Measurements from ENCODE around the gene EVC.
"Not testable (repeated sequence)": the region's sequence is repeated elsewhere in the genome, so short reads cannot be mapped to it uniquely, and the experiment has no call there.

EVC gene

DNA sequence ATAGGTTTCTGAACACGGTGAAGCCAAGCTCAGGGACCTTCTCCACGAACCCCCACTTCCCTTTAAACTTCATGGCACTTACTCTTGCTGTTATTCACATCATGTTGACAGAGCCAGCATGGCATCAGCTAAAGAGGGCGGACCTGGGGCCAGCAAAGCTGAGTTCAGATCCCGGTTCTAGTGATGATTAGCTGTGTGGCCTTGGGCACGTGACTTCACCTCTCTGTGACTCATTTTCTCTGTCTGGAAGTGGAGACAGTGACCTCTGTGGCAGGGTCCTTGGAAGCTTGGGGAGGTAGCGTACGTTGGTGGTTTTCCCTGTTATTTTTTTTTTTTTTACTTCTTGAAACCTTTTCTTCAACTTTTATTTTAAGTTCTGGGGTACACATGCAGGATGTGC, 13.4 kb downstream of the EVC start:
- DNase-seq (ENCODE audit: low read depth) = no peak
- H3K4me3 ChIP-seq (ENCODE audit: low read depth, low read length) = no peak overlapping the region

DNA sequence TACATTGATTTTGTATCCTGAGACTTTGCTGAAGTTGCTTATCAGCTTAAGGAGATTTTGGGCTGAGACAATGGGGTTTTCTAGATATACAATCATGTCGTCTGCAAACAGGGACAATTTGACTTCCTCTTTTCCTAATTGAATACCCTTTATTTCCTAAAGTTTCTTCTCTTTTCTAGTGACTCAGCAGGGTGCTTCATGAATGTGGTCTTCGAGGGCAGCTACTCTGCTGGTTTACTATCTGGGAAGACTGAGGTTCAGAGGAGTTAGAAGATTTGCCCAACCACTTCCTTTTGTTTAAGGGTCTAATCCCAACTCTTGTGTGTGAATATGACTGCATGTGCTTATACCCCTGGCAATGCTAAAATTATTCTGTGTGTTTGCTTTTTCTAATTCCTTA, 17.4 kb downstream of the EVC start:
- H3K4me3 ChIP-seq (ENCODE audit: low read depth, low read length); DNase-seq (ENCODE audit: low read depth): not testable (repeated sequence)

GRCh38 chr4:5730436-5730835, 19.4 kb downstream of the EVC start:
- no peak overlapping the region for H3K4me3 ChIP-seq (ENCODE audit: low read depth, low read length)
- no peak for DNase-seq (ENCODE audit: low read depth)

DNA sequence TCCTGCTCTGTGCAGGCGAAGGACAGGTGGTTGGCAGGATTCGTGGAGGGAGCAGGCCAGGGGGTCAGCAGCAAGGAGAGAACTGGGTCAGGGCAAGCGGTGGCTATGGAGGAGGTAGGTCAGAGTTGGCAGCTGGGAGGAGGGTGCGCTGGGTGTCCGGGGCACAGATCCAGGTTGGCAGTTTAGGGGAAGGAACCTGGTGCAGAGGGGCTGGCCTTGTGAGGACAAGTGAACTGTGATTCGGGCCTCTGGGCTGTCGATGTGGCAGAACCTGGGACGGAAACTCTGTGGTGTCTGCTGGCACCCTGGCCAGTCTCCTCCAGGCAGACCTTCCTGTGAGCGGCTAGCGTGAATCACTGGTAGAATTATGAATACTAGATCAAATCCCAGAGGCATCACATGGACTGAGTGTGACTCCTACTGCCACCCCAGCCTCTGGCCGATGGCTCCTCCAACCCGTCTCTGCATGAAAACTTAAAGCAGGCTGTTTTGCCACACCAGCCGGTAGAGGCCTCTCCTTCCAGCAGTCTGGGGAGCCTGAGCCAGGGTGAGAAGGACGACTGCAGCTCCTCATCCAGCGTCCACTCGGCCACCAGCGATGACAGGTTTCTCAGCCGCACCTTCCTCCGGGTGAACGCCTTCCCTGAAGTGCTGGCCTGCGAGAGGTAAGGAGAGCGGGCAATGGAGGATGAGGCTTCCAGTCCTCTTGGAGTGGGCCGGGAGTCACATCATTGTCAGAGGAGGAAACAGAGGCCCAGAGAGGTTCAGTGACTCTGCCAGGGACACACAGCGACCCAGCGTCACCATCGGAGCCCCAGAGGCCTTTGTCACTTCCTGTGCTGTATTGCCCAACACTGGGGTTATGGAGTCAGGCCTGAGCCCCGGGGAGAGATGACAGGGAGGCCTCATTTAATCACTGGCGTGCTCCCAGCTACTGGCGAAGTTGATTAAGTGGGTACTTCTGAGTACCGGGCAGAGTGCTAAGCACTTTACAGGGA, 20.3 kb downstream of the EVC start:
- H3K4me3 ChIP-seq (ENCODE audit: low read depth, low read length) = no peak overlapping the region
- no peak for DNase-seq (ENCODE audit: low read depth)

GRCh38 chr4:5732158-5732557, 21.2 kb downstream of the EVC start:
- no peak overlapping the region for H3K4me3 ChIP-seq (ENCODE audit: low read depth, low read length)
- no peak for DNase-seq (ENCODE audit: low read depth)

DNA sequence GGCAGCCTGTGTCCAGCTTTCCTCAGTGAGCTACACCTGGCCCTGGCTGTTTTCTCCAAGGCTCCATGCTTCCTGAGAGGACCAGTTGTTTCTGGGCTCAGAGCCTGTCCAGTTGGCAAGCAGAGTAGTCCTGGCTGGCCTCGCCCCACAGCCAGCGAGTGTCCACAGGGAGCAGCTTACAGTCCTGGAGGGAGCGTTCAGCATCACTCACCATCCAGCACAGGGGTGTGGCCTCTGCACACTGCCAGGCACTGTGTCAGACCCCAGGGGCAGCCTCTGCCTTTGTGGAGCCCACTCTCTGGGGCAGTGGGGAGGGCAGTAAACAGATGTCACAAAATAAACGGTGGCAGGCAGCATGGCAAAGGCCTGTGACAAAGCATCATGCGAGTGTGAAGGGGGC, 23.9 kb downstream of the EVC start:
- no peak overlapping the region for H3K4me3 ChIP-seq (ENCODE audit: low read depth, low read length)
- DNase-seq (ENCODE audit: low read depth) = no peak

GRCh38 chr4:5735463-5735862, 24.5 kb downstream of the EVC start:
- H3K4me3 ChIP-seq (ENCODE audit: low read depth, low read length) = no peak overlapping the region
- DNase-seq (ENCODE audit: low read depth) = no peak

DNA sequence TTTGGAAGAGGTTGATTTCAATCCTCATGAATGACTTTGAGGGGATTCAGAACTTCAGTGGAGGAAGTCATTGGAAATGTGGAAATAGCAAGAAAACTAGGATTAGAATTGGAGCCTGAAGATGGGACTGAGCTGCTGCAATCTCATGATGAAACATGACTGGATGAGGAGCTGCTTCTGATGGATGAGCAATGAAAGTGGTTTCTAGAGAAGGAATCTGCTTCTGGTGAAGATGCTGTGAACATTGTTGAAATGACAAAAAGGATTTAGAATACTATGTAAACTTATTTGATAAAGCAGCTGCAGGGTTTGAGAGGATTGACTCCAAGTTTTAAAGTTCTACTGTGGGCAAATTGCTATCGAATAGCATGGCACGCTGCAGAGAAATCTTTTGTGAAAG, 27.1 kb downstream of the EVC start:
- DNase-seq (ENCODE audit: low read depth) = no peak
- H3K4me3 ChIP-seq (ENCODE audit: low read depth, low read length) = no peak overlapping the region

- no peak for DNase-seq (ENCODE audit: low read depth)
- no peak overlapping the region for H3K4me3 ChIP-seq (ENCODE audit: low read depth, low read length)
These were observed 31.4 kb downstream of the EVC start for GRCh38 chr4:5742388-5742787.

- H3K4me3 ChIP-seq (ENCODE audit: low read depth, low read length) = no peak overlapping the region
- DNase-seq (ENCODE audit: low read depth) = no peak
These were observed 32.0 kb downstream of the EVC start for GRCh38 chr4:5742968-5743367.

DNA sequence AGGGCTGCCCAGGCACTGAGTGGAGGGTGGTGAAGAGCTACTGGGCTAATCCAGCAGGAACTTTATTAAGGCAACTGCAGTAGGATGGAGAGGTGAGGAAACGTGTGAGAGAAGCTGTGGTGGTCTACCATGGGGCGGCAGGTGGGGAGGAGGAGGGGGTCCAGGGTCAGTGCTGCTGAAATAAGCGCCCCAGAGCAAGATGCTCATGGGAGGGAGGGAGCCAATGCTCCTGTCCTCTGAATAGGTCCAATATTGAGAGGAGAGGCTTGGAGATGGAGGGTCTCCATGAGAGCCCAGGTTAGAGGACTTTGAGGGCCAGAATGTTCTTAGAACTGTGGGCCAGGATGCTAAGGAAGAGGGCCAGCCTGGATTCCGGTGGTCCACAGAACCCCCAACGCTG, 35.2 kb downstream of the EVC start:
- H3K4me3 ChIP-seq (ENCODE audit: low read depth, low read length) = no peak overlapping the region
- DNase-seq (ENCODE audit: low read depth) = no peak

GRCh38 chr4:5746829-5747737, 36.1 kb downstream of the EVC start:
- peak; percentile 28 for DNase-seq (ENCODE audit: low read depth)
- H3K4me3 ChIP-seq (ENCODE audit: low read depth, low read length) = no peak overlapping the region

DNA sequence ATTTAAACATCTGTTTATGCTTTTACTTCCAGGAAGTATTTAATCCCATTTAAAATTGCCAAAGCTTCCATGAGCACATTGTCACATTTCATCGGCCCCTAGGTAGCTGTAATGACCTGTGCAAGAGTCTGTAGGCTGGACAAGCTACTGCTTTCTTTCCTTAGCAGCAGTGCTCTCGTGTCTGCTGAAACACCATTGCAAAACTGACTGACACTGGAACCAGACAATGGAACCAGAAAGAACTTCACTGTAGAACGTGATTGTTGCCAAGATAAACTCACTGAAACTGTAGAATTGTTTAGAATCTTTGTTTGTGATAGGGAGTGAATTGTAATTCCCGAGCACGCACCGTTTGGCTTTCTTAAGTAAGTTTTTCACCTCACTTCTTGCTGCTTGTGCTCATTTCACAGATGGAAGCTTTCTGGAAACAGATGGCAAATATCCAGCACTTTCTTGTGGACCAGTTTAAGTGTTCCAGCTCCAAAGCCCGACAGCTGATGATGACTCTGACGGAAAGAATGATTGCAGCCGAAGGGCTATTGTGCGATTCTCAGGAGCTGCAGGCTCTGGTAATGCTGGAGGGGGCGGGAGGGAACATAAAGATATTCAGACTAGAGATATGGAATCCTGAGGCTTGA, 36.9 kb downstream of the EVC start:
- DNase-seq (ENCODE audit: low read depth) = peak; percentile 97
- H3K4me3 ChIP-seq (ENCODE audit: low read depth, low read length) = no peak overlapping the region

- no peak overlapping the region for H3K4me3 ChIP-seq (ENCODE audit: low read depth, low read length)
- no peak for DNase-seq (ENCODE audit: low read depth)
These were observed 38.6 kb downstream of the EVC start for GRCh38 chr4:5749568-5749967.

- no peak overlapping the region for H3K4me3 ChIP-seq (ENCODE audit: low read depth, low read length)
- DNase-seq (ENCODE audit: low read depth) = peak; percentile 77
These were observed 39.3 kb downstream of the EVC start for GRCh38 chr4:5750052-5750945.

DNA sequence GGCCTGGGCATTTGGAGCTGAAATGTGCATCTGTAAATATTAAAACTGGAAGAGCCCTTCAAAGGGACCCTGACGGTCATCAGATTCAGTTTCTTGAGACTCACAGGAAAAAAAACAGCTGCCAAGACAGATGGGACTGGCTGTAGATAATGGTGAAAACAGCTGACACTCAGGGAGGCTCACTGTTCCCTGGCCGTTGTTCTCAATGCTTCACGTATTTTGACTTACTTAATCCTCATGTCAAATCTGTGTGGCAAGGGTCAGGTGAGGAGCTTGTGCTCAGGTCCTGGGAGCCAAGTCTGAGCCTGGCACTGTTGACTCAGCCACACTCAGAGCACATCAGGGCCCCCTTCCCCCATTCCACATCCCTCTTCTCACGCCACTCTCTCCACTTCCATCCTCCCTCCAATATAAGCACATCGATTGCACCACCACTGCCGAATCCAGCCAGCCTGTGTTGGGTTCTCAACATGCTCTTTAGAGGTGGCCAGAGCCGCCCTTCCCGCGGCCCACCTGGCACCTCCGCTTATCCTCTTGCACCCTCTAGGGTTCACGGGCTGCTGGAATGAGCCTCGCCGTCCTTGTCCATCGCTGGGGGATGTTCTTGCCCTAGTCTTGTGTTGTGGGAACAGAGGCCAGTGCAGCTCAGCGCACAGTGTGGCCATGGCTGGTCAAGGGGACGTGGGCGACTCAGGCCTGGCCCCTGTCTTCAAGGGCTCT, 40.1 kb downstream of the EVC start:
- no peak overlapping the region for H3K4me3 ChIP-seq (ENCODE audit: low read depth, low read length)
- DNase-seq (ENCODE audit: low read depth) = peak; percentile 99

DNA sequence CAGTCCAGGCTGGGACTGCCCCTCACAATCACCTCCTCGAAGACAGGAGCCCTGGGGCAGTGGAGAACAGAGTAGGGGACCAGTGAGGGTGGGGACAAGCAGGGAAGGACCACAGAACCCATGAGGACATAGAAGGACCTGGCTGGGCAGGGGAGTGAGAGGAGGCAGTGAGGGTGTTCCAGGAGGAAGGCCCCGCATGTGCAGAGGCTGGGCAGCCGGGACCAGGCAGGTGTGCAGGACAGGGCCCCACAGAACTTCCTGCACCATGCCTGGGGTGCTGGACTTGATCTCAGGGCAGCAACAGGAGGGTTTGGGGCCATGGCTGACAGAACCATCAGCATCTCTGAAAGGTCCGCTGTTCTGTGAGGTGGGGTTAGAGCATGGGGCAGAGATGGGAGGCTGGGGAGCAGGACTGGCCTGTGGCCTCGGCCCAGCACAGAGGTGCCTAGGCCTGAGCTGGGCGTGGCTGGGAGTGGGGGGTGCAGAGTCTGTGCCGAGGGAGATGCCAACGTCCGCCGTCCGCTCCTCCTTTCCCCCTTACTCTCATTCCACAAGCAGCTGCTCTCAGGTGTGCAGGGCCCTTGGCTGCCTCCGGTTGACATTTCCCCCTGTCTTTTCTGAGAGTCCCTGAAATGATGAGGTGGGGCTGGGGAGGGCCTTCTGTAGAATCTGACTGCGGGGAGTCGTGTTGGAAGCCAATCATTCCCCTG, 40.8 kb downstream of the EVC start:
- DNase-seq (ENCODE audit: low read depth) = no peak
- no peak overlapping the region for H3K4me3 ChIP-seq (ENCODE audit: low read depth, low read length)
